Neural cell (in vitro differentiated cells): ENCODE measurements around the gene HIBADH. TPM values are rescaled to one million over a fixed set of nuclear protein-coding genes. Genes with fewer than 3 reads are reported as not detected.

ENCODE experiments used
- H2AFZ ChIP-seq: fragments of 200-600, 300-800 bp; sonication (generic), shearing (Covaris generic); 2 replicates; pipeline ENCODE4 v1.6.0; 2014; ENCODE audit warnings: low read depth, mild to moderate bottlenecking, antibody characterized with exemption, low read length, moderate library complexity
- H3F3A ChIP-seq: fragments of 200-600 bp; shearing (Covaris generic); 2 replicates; pipeline ENCODE4 v1.6.1; 2016; ENCODE audit warnings: mild to moderate bottlenecking, moderate library complexity, mixed read lengths, antibody characterized with exemption, low read length; ENCODE audit not compliant: insufficient read depth, poor library complexity, severe bottlenecking
- H3K27ac ChIP-seq: fragments of 200-600, 300-800 bp; sonication (generic), shearing (Covaris generic); 2 replicates; pipeline ENCODE4 v1.5.1; 2014; ENCODE audit warnings: mild to moderate bottlenecking, low read length, moderate library complexity
- H3K27me3 ChIP-seq: fragments of 300-800, 200-600 bp; sonication (generic), shearing (Covaris generic); 2 replicates; pipeline ENCODE4 v1.6.0; 2014; ENCODE audit warnings: mild to moderate bottlenecking, low read depth, low read length, moderate library complexity; ENCODE audit not compliant: insufficient read depth
- H3K36me3 ChIP-seq: fragments of 300-800, 200-600 bp; sonication (generic), shearing (Covaris generic); 2 replicates; pipeline ENCODE4 v1.5.1; 2014; ENCODE audit warnings: mild to moderate bottlenecking, antibody characterized with exemption, low read length, moderate library complexity; ENCODE audit not compliant: insufficient read depth
- H3K4me2 ChIP-seq: fragments of 300-800, 200-600 bp; sonication (generic), shearing (Covaris generic); 2 replicates; pipeline ENCODE4 v1.6.0; 2014; ENCODE audit warnings: mild to moderate bottlenecking, low read length
- H3K4me3 ChIP-seq: fragments of 300-800, 200-600 bp; sonication (generic), shearing (Covaris generic); 2 replicates; pipeline ENCODE4 v1.5.1; 2014; ENCODE audit warnings: mild to moderate bottlenecking, low read length, moderate library complexity
- H3K79me2 ChIP-seq: fragments of 200-600 bp; shearing (Covaris generic); replicated peaks from 2 replicates; pipeline ENCODE4 v1.6.0; 2014; ENCODE audit warnings: mild to moderate bottlenecking, low read length, moderate library complexity; ENCODE audit not compliant: insufficient read depth
- H3K9ac ChIP-seq: fragments of 300-800, 200-600 bp; sonication (generic), shearing (Covaris generic); 2 replicates; pipeline ENCODE4 v1.6.1; 2016; ENCODE audit warnings: mild to moderate bottlenecking, low read length, mixed read lengths
- H3K9me2 ChIP-seq: fragments of 200-600 bp; shearing (Covaris generic); 2 replicates; pipeline ENCODE4 v1.6.1; 2016; ENCODE audit warnings: mild to moderate bottlenecking, low read length, mixed read lengths; ENCODE audit not compliant: insufficient read depth
- H3K9me3 ChIP-seq: fragments of 200-600, 300-800 bp; sonication (generic), shearing (Covaris generic); 2 replicates; pipeline ENCODE4 v1.6.1; 2016; ENCODE audit warnings: mild to moderate bottlenecking, mixed run types, low read length, moderate library complexity, mixed read lengths
- H4K20me1 ChIP-seq: fragments of 200-600 bp; shearing (Covaris generic); 2 replicates; pipeline ENCODE4 v1.6.1; 2016; ENCODE audit warnings: mild to moderate bottlenecking, mixed run types; ENCODE audit not compliant: insufficient read depth
- CTCF ChIP-seq: fragments of 450-650 bp; IDR thresholded peaks from 2 replicates; pipeline ENCODE4 v1.5.1; 2014; ENCODE audit warnings: antibody characterized with exemption, mild to moderate bottlenecking, moderate library complexity; ENCODE audit not compliant: poor library complexity, severe bottlenecking
- EP300 ChIP-seq: fragments of 450-650 bp; conservative IDR thresholded peaks from 2 replicates; pipeline ENCODE4 v1.6.1; 2014; ENCODE audit warnings: antibody characterized with exemption, mild to moderate bottlenecking, moderate library complexity; ENCODE audit not compliant: poor library complexity, severe bottlenecking
- EZH2 ChIP-seq: fragments of 200-600, 300-800 bp; shearing (Covaris generic), sonication (generic); IDR thresholded peaks from 2 replicates; pipeline ENCODE4 v1.6.1; 2014; ENCODE audit warnings: antibody characterized with exemption, low read length, borderline replicate concordance, mild to moderate bottlenecking; ENCODE audit not compliant: insufficient read depth, poor library complexity, severe bottlenecking
- MXI1 ChIP-seq: fragments of 450-650 bp; conservative IDR thresholded peaks from 2 replicates; pipeline ENCODE4 v1.6.1; 2014; ENCODE audit warnings: antibody characterized with exemption, mild to moderate bottlenecking; ENCODE audit not compliant: poor library complexity, severe bottlenecking
- POLR2AphosphoS5 ChIP-seq: IDR thresholded peaks from 2 replicates; pipeline ENCODE4 v1.6.1; 2012
- RAD21 ChIP-seq: fragments of 450-650 bp; conservative IDR thresholded peaks from 2 replicates; pipeline ENCODE4 v1.6.1; 2014; ENCODE audit warnings: antibody characterized with exemption, mild to moderate bottlenecking, moderate library complexity
- REST ChIP-seq: IDR thresholded peaks from 2 replicates; pipeline ENCODE4 v1.6.1; 2012; ENCODE audit warnings: borderline replicate concordance
- SMC3 ChIP-seq: fragments of 450-650 bp; conservative IDR thresholded peaks from 2 replicates; pipeline ENCODE4 v1.6.1; 2014; ENCODE audit warnings: antibody characterized with exemption, mild to moderate bottlenecking, moderate library complexity; ENCODE audit not compliant: poor library complexity
- TAF1 ChIP-seq: IDR thresholded peaks from 2 replicates; pipeline ENCODE4 v1.6.1; 2012; ENCODE audit warnings: low read depth
- polyA plus RNA-seq: library from polyadenylated mRNA; depleted of rRNA; stranded (reverse); fragments of >200 nt; gene quantifications from 2 replicates; pipeline ENCODE4 v1.2.3, GENCODE V29; 2014

Gene HIBADH
- polyA plus RNA-seq, 1 donor from 2014 or later = 14.4 TPM

- no peak overlapping the region for H2AFZ ChIP-seq
- H3K9me3 ChIP-seq = no peaks in the 10 kb centered on the region
- H3K9ac ChIP-seq = no peak overlapping the region
- no peaks in the 10 kb centered on the region for H4K20me1 ChIP-seq
- no peak overlapping the region for H3K27ac ChIP-seq
- no peaks in the 10 kb centered on the region for H3K79me2 ChIP-seq
- H3K36me3 ChIP-seq = no peaks in the 10 kb centered on the region
- no peaks in the 10 kb centered on the region for H3K9me2 ChIP-seq
- no peak overlapping the region for H3K4me2 ChIP-seq
- H3K27me3 ChIP-seq = no peaks in the 10 kb centered on the region
- H3F3A ChIP-seq = no peaks in the 10 kb centered on the region
- H3K4me3 ChIP-seq = no peak overlapping the region
- TF ChIP-seq RAD21 = no peak
- TF ChIP-seq SMC3 = no peak
- no peak for TF ChIP-seq EZH2
- TF ChIP-seq CTCF = no peak
- no peak for TF ChIP-seq REST
- TF ChIP-seq MXI1 = no peak
- TF ChIP-seq POLR2AphosphoS5 = no peak
- no peak for TF ChIP-seq TAF1
- no peak for TF ChIP-seq EP300
Measured at GRCh38 chr7:27689591-27690164, 27.0 kb upstream of the HIBADH start.

GRCh38 chr7:27689150-27689549 lies 26.5 kb upstream of the HIBADH start:
- Histone ChIP-seq H3K9ac (no peak overlapping the region), H2AFZ (no peak overlapping the region), H3K9me2 (no peaks in the 10 kb centered on the region), H3K4me2 (no peak overlapping the region), H3K79me2 (no peaks in the 10 kb centered on the region), H3F3A (no peaks in the 10 kb centered on the region), H3K4me3 (no peak overlapping the region), H3K27me3 (no peaks in the 10 kb centered on the region), H3K36me3 (no peaks in the 10 kb centered on the region), H3K9me3 (no peaks in the 10 kb centered on the region), H4K20me1 (no peaks in the 10 kb centered on the region), H3K27ac (no peak overlapping the region)
- TF ChIP-seq POLR2AphosphoS5 (no peak), EZH2 (no peak), CTCF (no peak), EP300 (no peak), MXI1 (no peak), REST (no peak), TAF1 (no peak), SMC3 (no peak), RAD21 (no peak)
